ENCODE measurements around the gene TMEM139.
"Not testable (repeated sequence)": the region's sequence is repeated elsewhere in the genome, so short reads cannot be mapped to it uniquely, and the experiment has no call there.

The TMEM139 gene

DNA sequence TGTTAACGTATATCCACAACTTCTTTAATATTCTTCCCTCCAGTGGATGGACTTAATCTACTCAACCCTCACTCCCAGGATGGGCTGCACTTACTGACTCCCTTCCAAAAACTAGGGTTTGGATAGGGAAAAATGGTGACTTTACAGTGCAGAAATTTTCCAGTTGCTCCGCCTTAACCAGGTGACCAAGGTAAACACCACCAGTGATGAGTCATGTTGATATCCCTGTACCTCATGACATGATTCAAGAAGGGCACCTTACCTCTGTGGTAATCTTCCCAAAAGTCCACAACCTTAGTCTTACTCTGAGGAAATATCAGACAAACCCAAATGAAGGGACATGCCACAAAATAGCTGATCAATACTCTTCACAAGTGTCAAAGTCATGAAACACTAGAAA, 25.0 kb upstream of the TMEM139 start:
- DNase-seq: no peak

DNA sequence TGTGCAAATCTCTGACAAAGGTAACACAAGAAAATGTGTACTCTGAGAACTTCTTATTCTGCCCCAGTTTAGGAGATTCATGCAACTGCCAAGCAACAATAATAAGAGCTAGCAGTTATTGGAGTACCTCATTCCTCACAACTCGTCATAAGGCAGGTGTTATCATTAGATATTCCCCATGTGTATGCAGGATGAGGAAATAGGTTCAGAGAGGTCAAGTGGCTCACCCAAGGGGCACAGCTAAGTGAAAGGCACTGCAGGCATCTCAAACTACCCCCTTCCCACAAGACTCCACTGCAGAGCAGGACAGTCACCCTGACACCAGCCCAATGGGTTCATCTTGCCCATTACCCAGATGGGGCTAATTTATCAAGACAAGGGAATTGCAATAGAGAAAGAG, 22.9 kb upstream of the TMEM139 start:
- no peak for DNase-seq

DNA sequence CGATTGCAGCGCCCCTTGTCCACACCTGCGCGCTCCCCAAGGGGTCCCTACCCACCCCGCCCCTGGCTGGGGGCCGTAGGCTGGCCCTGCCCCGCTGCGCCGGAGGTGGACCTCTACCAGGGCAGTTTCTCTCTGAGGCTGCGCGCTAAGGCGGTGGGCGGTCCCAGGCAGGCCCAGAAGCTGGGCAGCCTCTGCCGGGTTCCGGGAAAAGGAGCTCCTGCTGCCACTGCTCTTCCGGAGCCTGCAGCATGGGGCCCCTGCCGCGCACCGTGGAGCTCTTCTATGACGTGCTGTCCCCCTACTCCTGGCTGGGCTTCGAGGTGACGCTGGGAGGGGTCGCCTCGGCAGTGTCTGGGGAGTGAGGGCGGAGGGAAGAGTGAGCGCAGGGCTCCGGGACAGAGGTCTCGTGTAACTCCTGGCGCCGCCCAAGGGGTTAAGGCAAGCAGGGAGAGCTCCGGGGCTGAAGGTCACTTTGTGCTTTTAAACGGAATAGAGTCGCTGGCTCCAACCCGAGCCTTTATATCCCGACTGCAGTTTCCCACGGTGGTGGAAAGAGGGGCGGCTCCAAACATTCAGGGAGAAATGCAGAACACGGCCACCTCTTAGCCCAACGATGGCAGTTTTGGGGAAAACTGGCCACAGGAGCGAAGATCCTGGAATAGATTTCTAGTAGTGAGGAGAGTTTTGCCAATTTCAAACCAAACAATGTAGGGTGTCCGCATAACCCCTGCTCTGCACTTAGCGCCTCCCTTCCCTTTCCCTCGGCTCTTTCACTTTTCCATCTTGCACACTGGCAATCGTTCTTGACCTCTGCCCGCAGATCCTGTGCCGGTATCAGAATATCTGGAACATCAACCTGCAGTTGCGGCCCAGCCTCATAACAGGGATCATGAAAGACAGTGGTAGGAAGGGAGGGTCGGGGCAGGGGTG, 21.2 kb upstream of the TMEM139 start, which contains the start of gene GSTK1:
GSTK1 (plus strand) TSS at position 176 of the 930 bp plus-strand sequence; CDS start at position 249, 73 bp downstream.
- peak; percentile 86 for DNase-seq

DNA sequence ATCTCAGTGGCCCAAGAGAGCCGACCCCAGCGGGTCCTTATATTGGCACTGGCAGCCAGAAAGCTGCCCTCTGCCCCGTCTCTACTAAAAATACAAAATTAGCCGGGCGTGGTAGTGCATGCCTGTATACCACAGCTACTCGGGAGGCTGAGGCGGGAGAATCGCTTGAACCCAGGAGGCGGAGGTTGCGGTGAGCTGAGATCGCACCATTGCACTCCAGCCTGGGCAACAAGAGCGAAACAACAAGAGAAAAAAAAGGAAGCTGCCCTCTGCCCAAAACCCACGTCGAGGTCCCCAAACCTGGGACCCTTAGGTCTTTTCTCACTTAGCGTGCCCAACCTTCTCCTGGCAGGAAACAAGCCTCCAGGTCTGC, 20.6 kb upstream of the TMEM139 start:
- not testable (repeated sequence) for DNase-seq

DNA sequence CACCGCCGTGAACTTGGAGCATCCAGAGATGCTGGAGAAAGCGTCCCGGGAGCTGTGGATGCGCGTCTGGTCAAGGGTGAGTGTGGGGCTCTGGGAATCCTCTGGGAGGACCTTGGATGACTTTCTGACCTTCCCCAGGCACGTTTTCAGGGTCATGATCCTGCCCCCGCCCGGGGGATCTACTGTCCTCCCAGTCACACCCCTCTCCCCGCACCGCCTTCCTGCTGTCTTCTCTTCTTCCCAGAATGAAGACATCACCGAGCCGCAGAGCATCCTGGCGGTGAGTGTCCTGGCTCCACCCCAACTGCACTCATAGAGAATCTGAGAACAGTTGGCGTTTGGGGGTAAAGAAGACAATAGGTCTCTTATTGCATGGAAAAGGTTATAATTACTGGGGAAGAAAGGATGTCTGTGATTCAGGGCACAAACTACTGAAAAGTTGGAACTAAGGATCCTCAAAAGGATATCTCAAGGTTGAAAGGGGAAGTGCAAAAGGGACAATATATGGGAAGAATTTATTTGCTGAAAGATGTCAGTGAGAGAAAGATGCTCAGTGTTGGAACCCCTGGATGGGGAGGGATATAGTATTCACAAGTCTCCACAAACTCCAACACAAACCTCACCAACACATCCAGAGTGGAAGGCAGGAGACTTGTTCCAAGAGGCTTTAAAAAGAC, 19.6 kb upstream of the TMEM139 start:
- DNase-seq: no peak

DNA sequence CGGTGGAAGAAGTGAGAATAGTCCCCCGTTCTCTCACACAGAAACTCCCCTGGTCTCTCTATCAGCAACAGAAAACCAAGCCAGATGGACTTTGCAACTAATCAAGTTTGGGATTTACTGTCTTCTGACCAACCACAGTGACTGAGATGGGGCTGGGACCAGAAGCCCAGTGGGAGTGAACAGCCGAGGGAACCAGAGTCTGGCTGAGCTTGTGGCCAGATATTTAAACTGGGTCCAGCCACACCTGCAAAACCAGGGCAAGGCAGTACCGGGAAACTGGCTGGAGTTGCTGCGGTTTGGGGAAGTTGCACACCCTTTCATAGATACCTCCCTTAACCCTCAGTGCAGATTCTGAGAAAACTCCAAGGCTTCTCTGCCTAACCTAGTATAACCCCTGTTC, 15.5 kb upstream of the TMEM139 start:
- no peak for DNase-seq

DNA sequence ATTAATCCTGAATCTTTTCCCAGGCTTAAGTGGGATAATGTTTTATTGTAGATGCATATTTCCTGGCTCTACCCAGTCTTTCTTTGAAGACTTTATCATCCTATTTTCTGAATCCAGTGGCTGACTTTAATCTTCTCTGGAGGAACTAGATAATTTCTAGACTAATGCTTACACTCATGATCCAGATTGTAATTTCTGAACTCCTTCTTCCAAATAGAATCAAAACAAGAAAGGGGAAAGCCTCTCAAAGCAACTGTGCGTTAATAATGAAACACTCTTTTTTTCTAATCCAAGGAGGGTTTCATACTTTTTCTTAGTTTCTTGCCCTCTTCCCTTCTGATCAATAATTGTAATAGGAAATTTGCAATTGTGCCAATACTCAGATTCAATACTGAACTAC, 13.5 kb upstream of the TMEM139 start:
- no peak for DNase-seq

DNA sequence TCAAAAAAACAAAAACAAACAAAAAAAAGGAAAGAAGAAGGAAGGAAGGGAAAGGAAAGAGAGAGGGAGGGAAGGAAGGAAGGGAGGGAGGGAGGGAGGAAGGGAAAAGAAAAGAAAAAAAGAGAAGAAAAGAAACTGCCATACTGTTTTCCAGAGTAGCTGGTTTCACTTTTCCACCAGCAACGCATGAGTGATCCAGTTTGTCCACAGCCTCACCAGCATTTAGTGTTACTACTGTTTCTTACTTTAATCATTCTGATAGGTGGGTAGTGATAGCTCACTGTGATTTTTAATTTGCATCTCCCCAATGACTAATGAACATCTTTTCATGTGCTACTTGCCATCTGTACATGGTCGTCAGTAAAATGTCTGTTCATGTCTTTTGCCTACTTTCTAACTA, 11.9 kb upstream of the TMEM139 start:
- no peak for DNase-seq

DNA sequence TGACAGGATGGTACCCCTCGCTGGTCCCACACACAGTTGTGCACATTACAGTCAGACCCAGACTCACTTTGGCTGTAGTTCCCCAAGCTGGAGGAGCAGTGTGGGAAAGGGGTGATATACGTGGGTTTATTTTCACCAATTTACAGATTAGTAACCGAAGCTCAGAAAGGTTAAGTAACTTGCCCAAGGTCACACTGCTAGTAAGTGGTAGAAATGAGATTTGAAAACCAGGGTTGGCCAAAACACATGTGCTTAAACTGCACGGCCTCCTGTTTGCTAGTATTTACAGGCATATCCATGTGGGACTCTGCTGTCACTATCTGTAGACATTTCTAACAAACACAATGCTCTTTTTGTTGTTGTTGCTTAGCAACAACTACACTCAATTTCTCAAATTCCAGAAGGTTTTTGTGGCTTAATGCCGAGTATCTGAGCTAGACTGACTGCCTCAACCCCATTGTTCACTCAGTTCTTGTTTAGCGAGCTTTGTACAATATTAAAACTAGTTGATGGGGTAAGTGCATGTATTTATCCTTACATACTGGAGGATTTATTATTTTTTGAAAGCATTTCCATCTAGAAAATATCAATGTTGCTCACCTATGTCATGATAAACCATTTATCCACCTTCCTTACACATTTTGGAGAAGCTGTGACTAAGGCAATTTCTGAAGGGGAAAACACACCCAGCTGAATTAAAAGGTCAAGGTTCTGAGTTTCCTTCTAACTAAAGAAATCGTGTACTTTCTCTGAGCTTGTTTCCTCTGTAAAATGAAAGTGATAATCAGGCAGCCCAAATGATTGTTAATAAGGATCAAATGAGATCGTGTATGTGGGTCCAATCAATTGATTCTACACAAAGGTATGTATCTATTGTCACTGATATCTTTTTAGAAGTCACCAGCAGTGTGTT, 5.3 kb upstream of the TMEM139 start:
- peak; percentile 65 for DNase-seq

DNA sequence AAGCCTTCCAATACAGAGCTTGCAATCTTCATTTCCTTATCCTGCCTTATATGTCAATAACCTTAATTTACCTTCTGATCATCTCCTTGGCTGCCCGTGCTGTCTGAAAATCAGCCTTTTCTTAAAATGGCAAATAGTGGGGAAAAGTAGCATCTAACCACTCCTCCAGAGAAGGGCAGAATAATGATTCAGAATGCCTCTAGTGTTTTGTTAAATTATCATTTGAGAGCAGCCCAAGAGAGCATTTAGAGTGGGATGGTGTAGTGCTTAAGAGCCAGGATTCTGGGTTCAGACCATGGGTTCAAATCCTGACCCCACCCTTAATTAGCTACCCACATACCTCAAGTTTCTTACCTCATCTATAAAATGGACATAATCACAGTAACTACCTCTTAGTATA, 4.6 kb upstream of the TMEM139 start:
- DNase-seq: no peak

DNA sequence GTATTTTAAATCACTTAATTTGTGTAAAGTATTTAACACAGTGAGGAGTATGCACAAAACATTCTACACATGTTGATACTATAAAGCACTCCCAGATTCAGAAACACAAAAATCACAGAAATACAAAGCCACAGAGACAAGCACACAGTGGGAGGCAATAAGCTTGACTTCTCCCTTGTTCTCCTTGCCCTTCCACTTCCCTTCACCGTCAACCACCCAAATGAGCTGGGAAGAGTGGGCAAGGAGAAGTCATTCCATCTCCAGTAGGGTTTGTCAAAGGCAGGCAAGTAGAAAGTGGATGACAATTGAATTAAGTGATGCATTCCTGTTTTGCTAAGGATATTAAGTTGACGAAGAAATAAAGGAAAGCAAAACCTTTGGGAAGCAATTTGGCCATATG, 4.2 kb upstream of the TMEM139 start:
- no peak for DNase-seq

DNA sequence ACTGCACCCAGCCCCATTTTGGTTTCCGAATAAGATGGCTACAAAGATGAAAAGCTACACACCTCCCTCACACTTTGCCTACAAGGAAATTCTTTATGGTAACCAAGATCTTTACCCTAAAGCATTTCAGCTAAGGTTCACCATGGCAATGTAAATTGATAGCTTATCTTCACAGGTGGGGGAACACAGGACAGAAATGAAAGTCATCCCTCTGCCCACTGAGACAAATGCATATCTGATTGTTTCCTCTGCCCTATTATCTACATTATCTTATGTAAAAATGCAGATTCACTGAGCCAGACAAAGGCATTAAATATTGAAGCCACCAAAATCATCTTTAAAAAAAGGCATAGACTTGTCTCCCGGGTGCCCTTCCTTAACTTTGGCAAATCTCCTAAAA, 3.2 kb upstream of the TMEM139 start:
- no peak for DNase-seq

DNA sequence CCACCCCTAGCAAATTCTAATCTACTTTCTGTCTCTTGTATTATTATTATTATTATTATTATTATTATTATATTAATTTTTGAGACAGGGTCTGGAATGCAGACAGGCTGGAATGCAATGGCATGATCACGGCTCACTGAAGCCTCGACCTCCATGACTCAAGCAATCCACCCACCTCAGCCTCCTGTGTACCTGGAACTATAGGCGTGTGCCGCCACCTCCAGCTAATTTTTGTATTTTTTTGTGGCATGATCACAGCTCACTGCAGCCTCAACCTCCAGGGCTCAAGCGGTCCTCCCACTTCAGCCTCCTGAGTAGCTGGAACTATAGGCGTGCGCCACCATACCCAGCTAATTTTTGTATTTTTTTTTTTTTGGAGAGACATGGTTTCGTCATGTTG, 2.6 kb upstream of the TMEM139 start:
- no peak for DNase-seq

DNA sequence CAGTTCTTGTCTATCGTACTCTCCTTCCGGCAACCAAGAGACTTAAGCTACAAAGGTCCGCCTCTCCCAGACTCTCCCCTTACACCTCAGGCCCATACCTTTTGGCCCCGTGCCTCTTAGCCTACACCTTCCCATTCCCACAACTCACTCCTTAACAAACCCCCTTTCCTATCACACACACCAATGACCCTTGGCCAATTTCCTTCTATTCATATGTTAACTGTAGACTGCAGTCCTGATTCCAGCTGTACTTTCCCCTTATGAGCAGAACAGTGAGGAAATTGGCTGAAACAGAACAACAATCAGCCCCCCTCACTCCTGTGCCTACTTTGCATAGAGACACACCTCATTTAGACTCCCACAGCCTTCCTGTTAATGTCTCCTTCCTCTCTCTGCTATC, 1.4 kb upstream of the TMEM139 start:
- DNase-seq: no peak

DNA sequence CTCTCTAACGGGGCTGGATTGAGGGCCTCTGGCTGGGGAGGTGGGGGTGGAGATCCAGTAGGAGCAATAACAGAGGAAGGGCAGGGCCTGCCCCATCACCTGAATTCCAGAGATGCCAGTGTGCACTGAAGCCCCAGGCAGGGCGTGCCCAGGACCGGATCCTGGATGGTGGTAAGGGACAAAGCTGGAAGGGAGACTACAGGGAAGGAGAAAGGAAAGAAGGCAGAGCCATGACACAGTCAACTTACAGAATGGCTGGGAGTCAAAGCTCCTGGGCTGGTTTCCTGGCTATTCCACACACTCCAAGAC, 666 bp downstream of the TMEM139 start:
- DNase-seq: no peak

DNA sequence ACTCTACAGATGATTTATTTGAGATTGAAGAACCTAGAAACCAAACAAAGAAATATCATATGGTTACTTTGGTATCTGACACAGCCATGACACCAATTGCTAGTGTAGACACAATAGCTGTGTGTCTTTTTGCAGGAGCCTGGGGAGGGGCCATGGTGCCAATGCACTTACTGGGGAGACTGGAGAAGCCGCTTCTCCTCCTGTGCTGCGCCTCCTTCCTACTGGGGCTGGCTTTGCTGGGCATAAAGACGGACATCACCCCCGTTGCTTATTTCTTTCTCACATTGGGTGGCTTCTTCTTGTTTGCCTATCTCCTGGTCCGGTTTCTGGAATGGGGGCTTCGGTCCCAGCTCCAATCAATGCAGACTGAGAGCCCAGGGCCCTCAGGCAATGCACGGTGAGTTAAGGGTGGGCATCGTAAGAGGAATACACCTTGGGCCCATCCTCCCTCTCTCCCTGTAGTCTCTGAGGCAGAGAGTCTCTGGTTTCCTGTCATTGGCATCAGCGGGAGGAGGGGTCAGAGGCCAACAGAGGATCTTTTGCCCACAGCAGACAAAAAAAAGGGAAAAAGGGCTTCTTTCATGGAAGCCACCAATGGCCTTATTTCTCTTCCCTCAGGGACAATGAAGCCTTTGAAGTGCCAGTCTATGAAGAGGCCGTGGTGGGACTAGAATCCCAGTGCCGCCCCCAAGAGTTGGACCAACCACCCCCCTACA, 1.2 kb downstream of the TMEM139 start:
- DNase-seq: no peak

DNA sequence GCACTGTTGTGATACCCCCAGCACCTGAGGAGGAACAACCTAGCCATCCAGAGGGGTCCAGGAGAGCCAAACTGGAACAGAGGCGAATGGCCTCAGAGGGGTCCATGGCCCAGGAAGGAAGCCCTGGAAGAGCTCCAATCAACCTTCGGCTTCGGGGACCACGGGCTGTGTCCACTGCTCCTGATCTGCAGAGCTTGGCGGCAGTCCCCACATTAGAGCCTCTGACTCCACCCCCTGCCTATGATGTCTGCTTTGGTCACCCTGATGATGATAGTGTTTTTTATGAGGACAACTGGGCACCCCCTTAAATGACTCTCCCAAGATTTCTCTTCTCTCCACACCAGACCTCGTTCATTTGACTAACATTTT, 1.7 kb downstream of the TMEM139 start:
- DNase-seq: no peak

DNA sequence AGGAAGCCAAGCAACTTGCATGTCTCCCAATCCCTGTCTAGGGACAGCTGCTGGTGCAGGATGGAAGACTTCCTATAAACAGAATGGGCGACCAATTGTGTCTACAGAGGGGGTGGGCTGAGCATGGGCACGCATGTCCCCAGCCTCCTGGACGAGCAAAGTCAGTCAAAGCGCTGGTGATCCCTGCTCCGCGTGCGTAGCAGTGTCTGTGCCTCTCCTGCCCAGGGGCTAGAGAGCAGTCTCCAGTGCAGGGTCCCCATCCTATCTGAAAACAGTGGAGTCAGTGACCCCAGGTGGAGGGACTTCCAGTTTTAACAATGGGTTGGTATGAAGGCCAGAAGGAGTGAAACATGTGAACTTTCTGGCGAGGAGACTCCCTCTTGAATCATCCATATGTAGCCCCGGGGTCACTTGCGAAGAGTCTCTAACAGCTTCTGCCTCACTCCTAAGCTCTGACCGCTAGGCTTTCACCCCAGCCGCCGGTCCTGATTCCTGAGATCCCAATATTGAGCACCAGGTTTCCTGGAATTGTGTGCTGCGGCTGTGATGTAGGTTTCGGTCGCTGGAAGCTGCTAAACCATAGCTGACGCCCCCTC, 2.7 kb downstream of the TMEM139 start:
- DNase-seq: no peak

DNA sequence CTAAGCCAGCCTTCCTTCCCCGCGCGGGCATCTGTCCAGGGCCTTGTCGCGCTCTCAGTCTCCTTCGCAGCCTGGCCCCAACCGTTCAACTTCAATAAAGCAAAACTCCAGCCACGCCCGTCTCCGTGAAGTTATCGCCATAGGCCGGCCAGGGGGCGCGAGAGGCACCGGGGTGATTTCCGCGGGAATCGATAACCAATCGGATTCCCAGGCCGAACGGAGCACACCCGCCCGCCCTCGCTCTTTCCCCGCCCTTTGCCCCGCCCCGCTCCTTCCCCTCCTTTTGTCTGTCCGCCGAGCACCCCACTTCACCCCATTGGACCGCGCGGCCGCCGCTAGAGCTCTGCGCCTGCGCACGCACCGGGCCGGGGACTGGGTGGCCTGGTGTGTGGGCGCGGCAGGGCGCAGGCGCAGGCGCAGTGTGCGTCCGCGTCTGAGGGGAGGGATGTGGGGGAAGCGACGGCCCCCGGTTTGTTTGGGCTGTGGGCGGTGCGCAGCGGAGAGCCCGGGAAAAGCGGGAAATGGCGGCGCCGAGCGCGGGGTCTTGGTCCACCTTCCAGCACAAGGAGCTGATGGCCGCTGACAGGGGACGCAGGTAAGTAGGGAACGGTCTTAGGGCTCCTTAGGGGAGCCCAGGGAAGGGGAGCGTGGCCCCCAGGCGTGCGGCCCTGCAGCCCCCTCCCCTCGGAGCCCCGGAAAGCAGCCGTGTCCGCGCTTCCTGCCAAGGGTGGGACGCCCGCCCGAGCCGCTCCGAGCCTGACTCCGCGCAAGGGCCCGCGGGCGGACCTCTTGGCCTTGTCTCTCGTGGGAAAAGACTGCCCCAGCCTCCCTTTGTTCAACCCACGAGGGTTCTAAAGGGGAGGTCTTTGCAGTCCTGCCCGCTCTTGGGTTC, 3.4 kb downstream of the TMEM139 start, which contains the start of gene CASP2:
CASP2 (plus strand) TSS at position 417 of the 892 bp plus-strand sequence; CDS start at position 522, 105 bp downstream.
- DNase-seq: peak; percentile 97

DNA sequence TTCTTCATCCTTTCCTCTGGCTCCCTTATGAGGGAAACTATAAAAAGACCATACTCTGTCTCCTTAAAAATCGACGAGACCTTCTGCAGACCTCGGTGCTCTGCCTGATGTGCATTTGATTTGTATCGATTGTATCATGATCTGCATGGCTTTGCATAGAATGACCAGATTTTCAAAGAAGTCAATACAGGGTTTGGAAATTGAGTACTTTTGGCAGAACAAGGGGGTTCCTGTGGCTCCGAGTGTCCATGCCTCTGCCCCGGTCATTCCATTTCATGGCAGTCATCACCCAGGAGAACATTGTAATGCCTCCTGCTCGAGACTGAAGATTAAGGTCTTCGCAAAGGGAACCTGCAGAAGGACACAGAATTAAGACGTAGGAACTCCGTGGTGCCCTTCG, 4.1 kb downstream of the TMEM139 start:
- DNase-seq: no peak

DNA sequence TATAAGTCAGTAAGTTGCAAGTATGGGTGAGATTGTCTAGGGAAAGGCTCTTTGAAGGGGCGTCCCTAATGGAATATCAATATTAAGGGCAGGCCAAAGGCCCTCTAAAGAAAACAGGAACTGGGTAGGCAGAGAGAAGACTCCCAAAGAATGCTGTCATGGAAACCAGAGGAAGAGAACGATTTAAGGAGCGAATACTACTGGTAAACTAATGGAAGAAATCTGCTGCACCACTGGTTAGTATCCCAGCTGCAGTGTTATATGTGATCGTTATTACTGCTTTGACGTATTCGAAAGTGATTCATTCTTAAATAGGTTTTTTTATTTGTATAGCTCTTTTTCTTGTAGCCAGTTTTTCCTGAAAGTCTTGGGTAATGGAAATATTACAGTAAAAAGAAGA, 4.7 kb downstream of the TMEM139 start:
- peak; percentile 46 for DNase-seq

Data from suppressor macrophage treated with lipopolysaccharide for 4 hours (primary cell).